ENCODE results near the gene JADE1.

- TF ChIP-seq CTCF (conservative IDR thresholded peaks at IDR 0.05; ENCODE audit: low read depth, low read length): no peak
- no peak for TF ChIP-seq USF2 (IDR thresholded peaks at IDR 0.05; ENCODE audit: low read depth, low read length)
- TF ChIP-seq RAD21 (IDR thresholded peaks at IDR 0.05; ENCODE audit: low read length): no peak
- TF ChIP-seq MXI1 (IDR thresholded peaks at IDR 0.05; ENCODE audit: borderline replicate concordance, low read depth, low read length): no peak
- TF ChIP-seq POLR2A (IDR thresholded peaks at IDR 0.05; ENCODE audit: low read depth, low read length): no peak
- TF ChIP-seq SMC3 (IDR thresholded peaks at IDR 0.05; ENCODE audit: low read depth, low read length): no peak
- no peak for TF ChIP-seq FOS (IDR thresholded peaks at IDR 0.05; ENCODE audit: low read depth, low read length)
- TF ChIP-seq RCOR1 (IDR thresholded peaks at IDR 0.05; ENCODE audit: insufficient replicate concordance, low read length): no peak
- no peak for TF ChIP-seq MAFK (IDR thresholded peaks at IDR 0.05; ENCODE audit: low read depth, low read length)
- no peak for TF ChIP-seq RFX5 (IDR thresholded peaks at IDR 0.05; ENCODE audit: low read depth, low read length)
Observed at GRCh38 chr4:128769011-128769410, 40.5 kb upstream of the JADE1 start.
